Fibroblast of the aortic adventitia (primary cell): ENCODE results near the gene SLC6A3. TPM values are rescaled to one million over a fixed set of nuclear protein-coding genes. Genes with fewer than 3 reads are reported as not detected.
"Not testable (repeated sequence)": the region's sequence is repeated elsewhere in the genome, so short reads cannot be mapped to it uniquely, and the experiment has no call there.

Experiments used
- DNase-seq: peaks from one replicate; pipeline ENCODE4 v3.0.0-alpha.2; 2010; ENCODE audit warnings: low read depth
- H3K4me3 ChIP-seq: 2 replicates; pipeline ENCODE4 v1.5.1; 2011; ENCODE audit warnings: low read depth, mild to moderate bottlenecking, control low read depth, low read length, moderate library complexity
- total RNA-seq: library from RNA; depleted of rRNA; stranded (reverse); fragments of >200 nt; gene quantifications from 2 replicates; pipeline ENCODE4 v1.2.3, GENCODE V29; 2012; ENCODE audit warnings: low replicate concordance
- TF ChIP-seq, protein P1 (sequence below): IDR thresholded peaks from 2 replicates; pipeline ENCODE4 v1.5.1; 2011; ENCODE audit warnings: mild to moderate bottlenecking, low read length, control low read depth, inconsistent platforms; ENCODE audit not compliant: insufficient read depth

The SLC6A3 gene
- total RNA-seq, 1 donor, result not detected

DNA sequence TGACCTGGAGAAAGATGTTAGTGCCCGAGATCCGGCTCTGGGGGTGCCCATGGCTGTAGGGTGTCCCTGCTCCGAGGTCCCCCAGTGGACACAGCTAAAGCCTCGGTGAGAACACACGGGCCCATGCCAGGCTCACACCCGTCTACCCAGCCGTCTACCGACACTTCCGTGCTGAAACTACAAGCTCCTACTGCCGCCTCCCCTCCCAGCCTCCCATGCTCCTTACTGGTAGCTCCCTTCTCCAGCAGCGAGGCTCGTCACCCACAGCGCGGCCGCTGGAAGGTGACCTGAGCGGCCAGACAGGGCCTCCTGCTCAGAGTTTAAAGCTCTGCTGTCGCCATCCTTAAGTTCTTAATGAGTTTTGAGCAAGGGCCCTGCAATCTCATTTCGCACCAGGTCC lies 67.1 kb downstream of the SLC6A3 start:
- TF ChIP-seq, protein P1, sequence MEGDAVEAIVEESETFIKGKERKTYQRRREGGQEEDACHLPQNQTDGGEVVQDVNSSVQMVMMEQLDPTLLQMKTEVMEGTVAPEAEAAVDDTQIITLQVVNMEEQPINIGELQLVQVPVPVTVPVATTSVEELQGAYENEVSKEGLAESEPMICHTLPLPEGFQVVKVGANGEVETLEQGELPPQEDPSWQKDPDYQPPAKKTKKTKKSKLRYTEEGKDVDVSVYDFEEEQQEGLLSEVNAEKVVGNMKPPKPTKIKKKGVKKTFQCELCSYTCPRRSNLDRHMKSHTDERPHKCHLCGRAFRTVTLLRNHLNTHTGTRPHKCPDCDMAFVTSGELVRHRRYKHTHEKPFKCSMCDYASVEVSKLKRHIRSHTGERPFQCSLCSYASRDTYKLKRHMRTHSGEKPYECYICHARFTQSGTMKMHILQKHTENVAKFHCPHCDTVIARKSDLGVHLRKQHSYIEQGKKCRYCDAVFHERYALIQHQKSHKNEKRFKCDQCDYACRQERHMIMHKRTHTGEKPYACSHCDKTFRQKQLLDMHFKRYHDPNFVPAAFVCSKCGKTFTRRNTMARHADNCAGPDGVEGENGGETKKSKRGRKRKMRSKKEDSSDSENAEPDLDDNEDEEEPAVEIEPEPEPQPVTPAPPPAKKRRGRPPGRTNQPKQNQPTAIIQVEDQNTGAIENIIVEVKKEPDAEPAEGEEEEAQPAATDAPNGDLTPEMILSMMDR, result no peak
- no peak for DNase-seq
- H3K4me3 ChIP-seq, result no peak overlapping the region

DNA sequence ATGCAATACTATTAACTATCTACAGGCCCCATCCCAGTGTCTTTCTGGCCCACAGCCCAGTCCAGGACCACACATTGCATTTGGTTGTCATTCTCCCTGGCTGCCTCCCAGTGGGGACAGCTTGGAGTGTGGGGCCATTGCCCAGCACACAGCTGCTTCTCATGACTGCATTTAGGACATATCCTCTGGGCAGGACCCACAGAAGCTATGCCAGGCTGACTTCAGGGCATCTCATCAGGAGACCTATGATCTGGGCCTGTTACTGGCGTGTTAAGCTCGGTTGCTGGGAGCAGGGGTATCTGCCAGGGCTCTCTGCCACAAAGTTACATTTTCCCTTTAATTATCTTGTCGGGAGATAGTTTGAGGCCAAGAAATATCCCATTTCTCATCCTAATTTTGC lies 68.3 kb downstream of the SLC6A3 start:
- H3K4me3 ChIP-seq, result no peak overlapping the region
- TF ChIP-seq, protein P1, result no peak
- no peak for DNase-seq

DNA sequence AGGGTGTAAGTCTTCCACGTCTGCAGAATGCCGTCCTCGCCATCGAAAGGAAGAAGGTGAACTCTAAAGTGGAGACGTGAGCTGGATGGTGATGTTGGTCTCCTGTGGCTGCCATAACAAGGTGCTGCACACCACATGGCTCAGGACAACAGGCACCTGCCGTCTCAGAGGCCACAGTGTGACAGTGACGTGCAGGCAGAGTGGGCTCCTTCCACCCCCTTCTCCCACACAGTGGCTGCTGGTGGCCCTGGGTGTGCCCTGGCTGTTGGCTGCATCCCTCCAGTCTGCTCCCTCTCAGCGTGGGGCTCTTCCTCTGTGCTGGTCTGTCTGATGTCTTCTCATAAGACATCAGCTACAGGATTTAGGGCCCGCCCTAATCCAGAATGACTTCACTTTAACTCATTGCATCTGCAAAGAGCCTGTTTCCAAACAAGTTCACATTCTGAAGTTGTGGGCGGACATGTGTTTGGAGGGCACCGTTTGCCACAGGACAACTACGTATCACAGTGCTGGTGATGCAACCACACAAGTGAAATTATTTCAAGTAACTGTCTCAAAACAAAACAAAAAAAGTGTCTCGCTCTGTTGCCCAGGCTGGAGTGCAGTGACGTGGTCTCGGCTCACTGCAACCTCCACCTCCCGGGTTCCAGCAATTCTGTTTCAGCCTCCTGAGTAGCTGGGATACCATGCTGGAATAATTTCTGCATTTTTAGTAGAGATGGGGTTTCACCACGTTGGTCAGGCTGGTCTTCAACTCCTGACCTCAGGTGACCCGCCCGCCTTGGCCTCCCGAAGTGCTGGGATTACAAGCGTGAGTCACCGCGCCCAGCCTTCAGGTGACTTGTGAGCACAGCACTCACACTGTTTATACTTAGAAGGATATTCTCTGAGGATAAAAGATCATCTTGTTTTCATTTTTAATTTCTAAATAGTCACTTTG lies 69.1 kb downstream of the SLC6A3 start:
- TF ChIP-seq, protein P1, result no peak
- no peak for DNase-seq
- no peak overlapping the region for H3K4me3 ChIP-seq

DNA sequence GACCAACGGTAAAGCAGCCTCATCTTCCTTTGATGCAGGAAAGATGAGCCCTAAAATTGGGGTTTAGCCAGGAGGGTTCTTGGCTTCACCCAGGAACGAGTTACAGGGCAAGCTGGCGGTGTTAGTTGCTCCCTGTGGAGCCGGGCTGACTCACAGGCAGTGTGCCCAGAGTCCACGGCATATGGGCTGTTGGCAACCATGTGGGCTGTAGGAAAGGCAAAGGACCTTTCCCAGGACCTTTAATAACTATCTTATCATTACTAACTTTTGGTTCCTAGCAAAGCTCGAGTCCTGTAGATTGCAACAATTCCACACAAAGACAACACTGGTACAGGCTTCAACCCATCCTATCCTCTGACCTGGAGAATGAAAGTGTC lies 70.6 kb downstream of the SLC6A3 start:
- TF ChIP-seq, protein P1, result no peak
- peak; percentile 26 for DNase-seq
- H3K4me3 ChIP-seq, result no peak overlapping the region

DNA sequence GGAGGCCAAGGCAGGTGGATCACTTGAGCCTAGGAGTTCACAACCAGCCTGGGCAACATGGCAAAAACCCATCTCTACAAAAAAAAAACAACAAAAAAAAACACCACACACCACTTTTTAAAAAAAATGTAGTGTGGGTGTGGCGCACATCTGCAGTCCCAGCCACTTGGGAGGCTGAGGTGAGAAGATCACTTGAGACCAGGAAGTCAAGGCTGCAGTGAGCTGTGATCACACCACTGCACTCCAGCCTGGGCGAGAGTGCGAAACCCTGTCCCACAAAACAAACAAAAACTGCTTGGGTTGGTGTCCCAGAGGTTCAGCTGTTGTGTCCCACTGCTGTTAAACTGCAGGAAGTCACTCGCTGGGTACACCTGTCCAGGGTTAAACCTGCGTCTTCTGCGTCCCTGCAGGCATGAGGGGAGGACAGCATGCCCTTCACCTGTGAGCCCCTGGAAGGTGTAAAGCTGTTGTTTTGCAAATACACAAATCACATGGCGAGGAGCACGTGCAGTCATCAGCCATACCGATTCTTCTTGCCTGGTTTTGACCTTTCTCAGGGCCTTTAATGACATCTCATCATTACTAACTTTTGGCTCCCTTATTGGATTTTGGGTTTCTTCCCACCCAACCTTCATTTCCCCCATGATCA lies 71.1 kb downstream of the SLC6A3 start:
- H3K4me3 ChIP-seq, result no peak overlapping the region
- TF ChIP-seq, protein P1, result no peak
- no peak for DNase-seq

DNA sequence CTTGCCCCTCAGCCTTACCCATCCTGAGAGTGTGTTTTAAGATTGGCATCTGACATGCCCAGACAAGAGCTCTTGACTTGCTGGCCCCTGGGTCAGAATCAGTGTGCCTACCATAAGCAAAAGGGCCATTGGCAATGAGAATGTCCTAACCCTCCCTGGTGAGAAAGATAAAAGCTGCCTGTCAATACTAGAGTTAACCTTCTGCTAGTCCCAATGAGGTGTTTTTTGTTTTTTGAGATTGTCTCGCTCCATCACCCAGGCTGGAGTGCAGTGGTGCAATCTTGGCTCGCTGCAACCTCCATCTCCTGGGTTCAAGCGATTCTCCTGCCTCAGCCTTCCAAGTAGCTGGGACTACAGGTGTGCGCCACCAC lies 73.3 kb downstream of the SLC6A3 start:
- not testable (repeated sequence) for H3K4me3 ChIP-seq, DNase-seq

DNA sequence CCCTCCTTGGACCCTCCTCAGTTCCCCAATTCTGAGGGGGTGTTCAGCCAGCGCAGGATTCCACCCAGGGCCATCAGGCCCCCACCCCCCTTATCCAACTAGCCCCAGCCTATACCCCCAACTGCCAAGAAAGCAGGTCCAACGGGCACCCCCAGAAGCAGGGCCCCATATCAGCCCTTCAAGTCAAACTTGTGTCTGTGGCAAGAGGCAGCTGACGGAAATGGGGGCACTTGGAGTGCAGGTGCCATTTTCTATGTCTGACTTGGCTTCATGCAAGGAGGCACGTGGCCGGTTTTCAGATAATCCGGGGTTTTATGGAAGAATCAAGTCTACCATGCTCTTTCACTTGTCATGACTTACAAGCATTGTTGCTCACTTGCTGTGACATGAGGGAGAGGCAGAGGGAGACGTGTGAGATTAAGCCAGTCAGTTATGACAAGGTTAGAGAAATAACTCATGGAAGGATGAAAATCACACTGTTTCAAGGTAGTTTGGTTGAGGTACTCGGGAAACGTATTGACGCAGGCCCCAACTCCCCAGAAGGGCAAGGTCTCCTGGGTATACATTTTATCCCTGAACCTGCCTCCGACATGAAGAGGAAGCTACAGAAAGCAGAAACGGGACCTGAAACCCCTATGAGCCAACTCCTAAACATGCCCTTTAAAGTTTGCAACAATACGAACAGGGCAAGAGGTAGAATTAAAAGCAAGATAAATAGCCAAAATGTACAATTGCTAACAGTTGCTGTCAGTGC lies 73.8 kb downstream of the SLC6A3 start:
- DNase-seq, result no peak
- no peak overlapping the region for H3K4me3 ChIP-seq
- TF ChIP-seq, protein P1, result no peak
